Endothelial cell of umbilical vein (primary cell): ENCODE data around the gene HFE. TPM values are rescaled to one million over a fixed set of nuclear protein-coding genes. Genes with fewer than 3 reads are reported as not detected.

Experiments used
- BruUV-seq: library from RNA; stranded (reverse); fragments of 400-500 nt; replicated peaks from 2 replicates; lab custom pipeline; 2021; lab: Mats Ljungman, UMichigan
- CTCF ChIA-PET: fragments of 300-600, 350-600 bp; sonication (Branson Sonifier 250); formaldehyde crosslinking; loops from one replicate; lab custom pipeline; 2021; ENCODE audit warnings: antibody characterized with exemption, inconsistent platforms; lab: Charles Lee
- POLR2A ChIA-PET: fragments of 300-600, 350-600 bp; sonication (Branson Sonifier 250); formaldehyde crosslinking; loops from one replicate; lab custom pipeline; 2021; ENCODE audit warnings: antibody characterized with exemption, inconsistent platforms; lab: Charles Lee
- DNase-seq: peaks from one replicate; pipeline ENCODE4 v3.0.0-alpha.2; 2011; ENCODE audit warnings: low read depth, low spot score
- FAIRE-seq: peaks from 2 replicates; lab custom pipeline; 2011; peaks lifted over from hg19 to GRCh38; lab: Jason Lieb, UNC
- H2AFZ ChIP-seq: 2 replicates; pipeline ENCODE4 v1.6.0; 2012; ENCODE audit warnings: low read depth, low read length, control low read depth, inconsistent platforms
- H3K27ac ChIP-seq: 2 replicates; pipeline ENCODE4 v1.5.1; 2011; ENCODE audit warnings: low read depth, mild to moderate bottlenecking, control low read depth, low read length, moderate library complexity; ENCODE audit not compliant: insufficient read depth
- H3K27me3 ChIP-seq, 2 experiments: 2 replicates each; pipeline versions ENCODE4 v1.6.0 to v1.6.1; 2011; ENCODE audit warnings: low read length in 2 of 2, mixed read lengths in 1 of 2; ENCODE audit not compliant: control insufficient read depth in 2 of 2, insufficient read depth in 2 of 2
- H3K36me3 ChIP-seq, 2 experiments: 2 replicates in 1 of 2; 3 replicates in 1 of 2; pipeline ENCODE4 v1.5.1; 2011; ENCODE audit warnings: low read length in 2 of 2, mild to moderate bottlenecking in 1 of 2, moderate library complexity in 1 of 2; ENCODE audit not compliant: control insufficient read depth in 2 of 2, insufficient read depth in 2 of 2; ENCODE audit errors: extremely low read depth in 1 of 2
- H3K4me1 ChIP-seq: 3 replicates; pipeline ENCODE4 v1.5.1; 2011; ENCODE audit warnings: mild to moderate bottlenecking, low read length; ENCODE audit not compliant: control insufficient read depth, insufficient read depth; ENCODE audit errors: extremely low read depth
- H3K4me2 ChIP-seq: 2 replicates; pipeline ENCODE4 v1.6.1; 2011; ENCODE audit warnings: low read length, control low read depth, mixed read lengths; ENCODE audit not compliant: insufficient read depth
- H3K4me3 ChIP-seq, 3 experiments: fragments of 200-600 bp in 1 of 3; sonication (generic), shearing (Covaris generic) in 1 of 3; replicated peaks in 1 of 3; 2 replicates each; pipeline ENCODE4 v1.5.1; 2011 to 2016; ENCODE audit warnings: control low read depth in 3 of 3, low read length in 3 of 3, mild to moderate bottlenecking in 2 of 3, inconsistent platforms in 1 of 3, low read depth in 1 of 3, moderate library complexity in 1 of 3; ENCODE audit not compliant: insufficient read depth in 1 of 3
- H3K79me2 ChIP-seq: 2 replicates; pipeline ENCODE4 v1.6.0; 2012; ENCODE audit warnings: low read length, inconsistent platforms; ENCODE audit not compliant: control insufficient read depth, insufficient read depth
- H3K9ac ChIP-seq: replicated peaks from 2 replicates; pipeline ENCODE3; 2011; ENCODE audit warnings: low read length, control low read depth; ENCODE audit not compliant: insufficient read depth; ENCODE audit errors: extremely low read depth
- H3K9me1 ChIP-seq: replicated peaks from 3 replicates; pipeline ENCODE4 v1.6.0; 2011; ENCODE audit warnings: mild to moderate bottlenecking, low read length; ENCODE audit not compliant: control insufficient read depth, insufficient read depth; ENCODE audit errors: extremely low read depth
- H3K9me3 ChIP-seq: replicated peaks from 2 replicates; pipeline ENCODE4 v1.5.1; 2012; ENCODE audit warnings: low read length, inconsistent platforms; ENCODE audit not compliant: control insufficient read depth, insufficient read depth
- H4K20me1 ChIP-seq: replicated peaks from 2 replicates; pipeline ENCODE3; 2011; ENCODE audit warnings: mild to moderate bottlenecking, low read length; ENCODE audit not compliant: control insufficient read depth, insufficient read depth; ENCODE audit errors: extremely low read depth
- CTCF ChIP-seq, 2 donors: IDR thresholded peaks; 1 replicate in 1 of 2; 2 replicates in 1 of 2; pipeline ENCODE4 v1.5.1; 2011; ENCODE audit warnings: low read length in 2 of 2, mild to moderate bottlenecking in 2 of 2, moderate library complexity in 2 of 2, control low read depth in 1 of 2, inconsistent platforms in 1 of 2, low read depth in 1 of 2; ENCODE audit not compliant: insufficient read depth in 1 of 2; ENCODE audit errors: extremely low read depth in 1 of 2
- EZH2 ChIP-seq: IDR thresholded peaks from 2 replicates; pipeline ENCODE4 v1.6.1; 2012; ENCODE audit warnings: borderline replicate concordance, low read depth, mild to moderate bottlenecking, moderate library complexity, low read length, inconsistent platforms; ENCODE audit not compliant: severe bottlenecking
- FOS ChIP-seq: IDR thresholded peaks from 2 replicates; pipeline ENCODE4 v1.6.1; 2011; ENCODE audit warnings: mild to moderate bottlenecking, low read length, moderate library complexity, borderline replicate concordance; ENCODE audit not compliant: insufficient read depth
- GATA2 ChIP-seq: IDR thresholded peaks from 2 replicates; pipeline ENCODE4 v1.7.0; 2011; ENCODE audit warnings: low read depth, mild to moderate bottlenecking, moderate library complexity, mixed read lengths, low read length; ENCODE audit not compliant: insufficient read length, insufficient read depth
- JUN ChIP-seq: IDR thresholded peaks from 2 replicates; pipeline ENCODE4 v1.6.1; 2011; ENCODE audit warnings: borderline replicate concordance, low read depth; ENCODE audit not compliant: insufficient read length, insufficient read depth
- MAX ChIP-seq: IDR thresholded peaks from 2 replicates; pipeline ENCODE4 v1.6.1; 2011; ENCODE audit not compliant: insufficient read depth, insufficient read length
- MYC ChIP-seq: IDR thresholded peaks from one replicate; pipeline ENCODE4 v1.6.1; 2011; ENCODE audit warnings: mild to moderate bottlenecking, low read depth, low read length
- POLR2A ChIP-seq: IDR thresholded peaks from 2 replicates; pipeline ENCODE4 v1.6.1; 2012; ENCODE audit warnings: low read depth, mild to moderate bottlenecking, control low read depth, low read length
- POLR2AphosphoS5 ChIP-seq: IDR thresholded peaks from 2 replicates; pipeline ENCODE4 v1.6.1; 2012; ENCODE audit warnings: low read depth, mild to moderate bottlenecking, control low read depth, low read length, moderate library complexity; ENCODE audit not compliant: insufficient read depth
- dilution Hi-C: fragments of 300-500 bp; cut with MboI; formaldehyde crosslinking; loops from one replicate; pipeline ENCODE4 v1.15.0; 2019; ENCODE audit warnings: low sequenced_read_pairs; ENCODE audit not compliant: extremely low pct_ligation_motif_present
- intact Hi-C: fragments of 100-400 bp; cut with micrococcal nuclease; formaldehyde crosslinking; loops from one replicate; pipeline ENCODE4 v1.10.0; 2022
- polyA plus RNA-seq, 4 experiments: library from polyadenylated mRNA; depleted of rRNA in 3 of 4; stranded (reverse) in 3 of 4; unstranded in 1 of 4; fragments of >200 nt; gene quantifications; 2 replicates each; pipeline versions ENCODE4 v1.2.1 to v1.2.3, GENCODE V29; 2011 to 2012; ENCODE audit warnings: missing spikeins in 1 of 4
- total RNA-seq: library from RNA; stranded (reverse); gene quantifications from 2 replicates; pipeline ENCODE4 v1.2.3, GENCODE V29; 2021

HFE gene
- total and polyA plus RNA-seq, 2 donors (not counting 3 experiments of a cell fraction or from before 2014, with no cell fraction given): 6.3 to 8.1 TPM

DNA sequence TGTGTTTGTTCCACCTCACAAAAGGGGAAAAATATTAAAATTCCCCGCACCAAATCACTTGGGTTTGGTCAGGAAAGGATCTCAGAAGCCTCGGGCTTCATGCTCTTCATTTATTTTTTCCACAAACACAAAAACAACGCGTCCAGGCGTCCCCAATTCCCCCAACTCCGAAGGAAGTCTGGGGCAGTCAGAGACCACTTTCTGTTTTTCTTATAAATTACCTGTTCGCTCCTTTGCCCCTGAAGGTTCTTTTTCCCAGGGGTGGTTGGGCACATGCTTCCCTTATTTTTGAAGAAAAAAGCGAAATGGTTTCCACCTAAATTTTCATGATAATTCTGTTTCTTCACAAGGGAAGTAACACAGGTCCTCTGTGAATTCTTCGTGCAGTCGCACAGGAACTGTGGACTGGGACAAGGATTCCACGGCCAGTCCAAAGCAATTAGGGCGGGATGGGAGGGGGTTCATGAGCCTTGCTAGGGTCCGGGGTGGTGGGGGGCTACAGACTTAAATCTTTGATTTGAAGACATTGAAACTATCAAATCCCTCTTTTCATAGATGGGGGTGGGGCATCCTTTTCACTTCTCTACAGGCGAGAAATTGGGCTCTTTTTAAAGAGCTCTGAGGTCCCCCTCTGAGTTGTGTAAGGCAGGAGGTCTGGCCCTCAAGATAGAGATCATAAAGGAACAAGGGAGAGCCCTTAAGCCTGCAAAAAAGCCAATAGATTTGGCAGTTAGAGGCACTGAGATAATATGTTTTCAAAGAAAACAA, 30.5 kb upstream of the HFE start:
- H3K79me2 ChIP-seq: no peaks in the 10 kb centered on the region
- intact Hi-C loops: loop anchor here (1.0 to 2.0 kb wide), 2 partner anchors 46 to 67 kb away; a partner anchor contains a TSS

More for the DNA sequence above, 30.5 kb upstream of the HFE start:
- H3K27ac ChIP-seq: peak overlapping the region; percentile 98
- H3K9me3 ChIP-seq: no peaks in the 10 kb centered on the region
- H3K9ac ChIP-seq: peak overlapping the region; percentile 95
- FAIRE-seq: no peak
- ChIA-PET POLR2A (interaction anchor here (0.6 to 2.5 kb wide), 8 partner anchors 10 to 67 kb away, joined by 3 to 13 read pairs (median 4); a partner anchor contains a TSS), CTCF (interaction anchor here (0.6 to 2.5 kb wide), 4 partner anchors 11 to 30 kb away, joined by 3 to 9 read pairs (median 6); a partner anchor contains a TSS)
- H3K4me2 ChIP-seq: peak overlapping the region; percentile 80
- no peaks in the 10 kb centered on the region for H3K36me3 ChIP-seq
- TF ChIP-seq EZH2 (no peak), GATA2 (no peak), MYC (no peak), FOS (no peak), JUN (no peak), POLR2A (no peak), MAX (no peak), POLR2AphosphoS5 (no peak), CTCF (IDR thresholded peaks at IDR 0.05; ENCODE audit: extremely low read depth in 1 of 2, insufficient read depth in 1 of 2, low read depth in 1 of 2, low read length in 2 of 2) (no peak)
- peaks cover 2% of the 10 kb centered on the region in 2 experiments for H3K27me3 ChIP-seq
- H4K20me1 ChIP-seq: no peaks in the 10 kb centered on the region
- no peaks in the 10 kb centered on the region for H3K9me1 ChIP-seq
- BruUV-seq: no TSS peak
- H2AFZ ChIP-seq: peak overlapping the region; percentile 74
- DNase-seq: peak; percentile 68
- dilution Hi-C loops: no loop called here
- peak overlapping the region; percentile 40 to 74 (median 62) for H3K4me3 ChIP-seq
- H3K4me1 ChIP-seq: peaks cover 13% of the 10 kb centered on the region
